ENCODE measurements around the gene RNASEH1. TPM values are rescaled to one million over a fixed set of nuclear protein-coding genes. Genes with fewer than 3 reads are reported as not detected.

The RNASEH1 gene
- total and polyA plus RNA-seq, 9 donors = 10.3 to 23.9 (median 16.8) TPM

DNA sequence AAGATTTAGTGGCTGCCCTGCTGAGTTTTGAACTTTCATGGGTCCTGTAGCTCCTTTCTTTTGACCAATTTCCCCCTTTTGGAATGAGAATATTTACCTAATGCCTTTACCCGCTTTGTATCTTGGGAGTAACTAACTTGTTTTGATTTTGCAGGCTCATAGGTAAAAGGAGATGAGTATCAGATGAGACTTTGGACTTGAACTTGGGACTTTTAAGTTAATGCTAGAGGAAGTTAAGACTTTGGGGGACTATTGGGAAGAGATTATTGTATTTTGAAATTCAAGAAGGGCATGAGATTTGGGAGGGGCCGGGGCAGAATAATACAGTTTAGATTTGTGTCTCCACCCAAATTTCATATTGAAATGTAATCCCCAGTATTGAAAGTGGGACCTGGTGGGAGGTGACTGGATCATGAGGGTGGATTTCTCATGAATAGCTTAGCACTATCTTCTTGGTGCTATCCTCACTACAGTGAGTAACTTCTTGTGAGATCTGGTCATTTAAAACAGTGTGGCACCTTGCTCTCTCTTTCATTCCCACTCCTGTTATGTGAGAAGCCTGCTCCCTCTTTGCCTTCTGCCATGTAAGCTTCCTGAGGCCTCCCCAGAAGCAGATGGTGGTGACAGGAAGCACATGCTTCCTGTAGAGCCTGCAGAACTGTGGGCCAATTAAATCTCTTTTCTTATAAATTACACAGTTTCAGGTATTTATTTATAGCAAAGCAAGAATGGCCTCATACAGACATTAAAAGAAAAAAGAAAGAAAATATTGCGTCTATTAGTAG lies 44.9 kb downstream of the RNASEH1 start:
- Histone ChIP-seq H3K27ac (no peak overlapping the region), H3K36me3 (no peaks in the 10 kb centered on the region), H3K4me3 (no peak overlapping the region), H3K9me3 (no peaks in the 10 kb centered on the region), H3K27me3 (no peaks in the 10 kb centered on the region), H3K4me1 (ENCODE audit: insufficient read depth) (no peaks in the 10 kb centered on the region)
- DNase-seq = no peak
- intact Hi-C loops (cut with DNase I) = no loop called here
- 98 to 99% (median 98%) methylated on average over 3 of the region's 3 CpGs for WGBS, 3 donors
- TF ChIP-seq, protein P1, sequence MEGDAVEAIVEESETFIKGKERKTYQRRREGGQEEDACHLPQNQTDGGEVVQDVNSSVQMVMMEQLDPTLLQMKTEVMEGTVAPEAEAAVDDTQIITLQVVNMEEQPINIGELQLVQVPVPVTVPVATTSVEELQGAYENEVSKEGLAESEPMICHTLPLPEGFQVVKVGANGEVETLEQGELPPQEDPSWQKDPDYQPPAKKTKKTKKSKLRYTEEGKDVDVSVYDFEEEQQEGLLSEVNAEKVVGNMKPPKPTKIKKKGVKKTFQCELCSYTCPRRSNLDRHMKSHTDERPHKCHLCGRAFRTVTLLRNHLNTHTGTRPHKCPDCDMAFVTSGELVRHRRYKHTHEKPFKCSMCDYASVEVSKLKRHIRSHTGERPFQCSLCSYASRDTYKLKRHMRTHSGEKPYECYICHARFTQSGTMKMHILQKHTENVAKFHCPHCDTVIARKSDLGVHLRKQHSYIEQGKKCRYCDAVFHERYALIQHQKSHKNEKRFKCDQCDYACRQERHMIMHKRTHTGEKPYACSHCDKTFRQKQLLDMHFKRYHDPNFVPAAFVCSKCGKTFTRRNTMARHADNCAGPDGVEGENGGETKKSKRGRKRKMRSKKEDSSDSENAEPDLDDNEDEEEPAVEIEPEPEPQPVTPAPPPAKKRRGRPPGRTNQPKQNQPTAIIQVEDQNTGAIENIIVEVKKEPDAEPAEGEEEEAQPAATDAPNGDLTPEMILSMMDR (IDR thresholded peaks at IDR 0.05) = no peak
- TF ChIP-seq EP300 (IDR thresholded peaks at IDR 0.05) = no peak
- TF ChIP-seq POLR2A (IDR thresholded peaks at IDR 0.05) = no peak

DNA sequence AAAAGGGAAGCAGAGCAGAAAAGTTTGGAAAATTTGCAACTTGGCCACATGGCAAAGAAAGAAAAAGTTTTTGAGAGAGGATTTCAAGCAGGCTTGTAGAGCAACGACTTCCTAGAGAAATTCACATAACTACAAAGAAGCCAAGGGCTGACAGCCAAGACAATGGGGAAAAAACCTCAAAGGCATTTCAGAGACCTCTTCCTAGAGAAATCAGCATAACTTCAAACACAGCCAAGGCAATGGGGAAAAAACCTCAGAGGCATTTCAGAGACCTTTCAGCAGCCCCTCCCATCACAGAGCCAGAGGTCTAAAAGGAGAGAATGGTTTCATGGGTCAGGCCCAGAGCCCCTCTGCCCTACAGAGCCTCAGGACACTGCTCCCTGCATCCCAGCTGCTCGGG lies 46.0 kb downstream of the RNASEH1 start:
- TF ChIP-seq POLR2A (IDR thresholded peaks at IDR 0.05) (no peak), EP300 (IDR thresholded peaks at IDR 0.05) (no peak)
- TF ChIP-seq, protein P1 (IDR thresholded peaks at IDR 0.05) = no peak
- intact Hi-C loops (cut with DNase I) = no loop called here
- no peak overlapping the region for H3K4me3 ChIP-seq
- no peaks in the 10 kb centered on the region for H3K4me1 ChIP-seq (ENCODE audit: insufficient read depth)
- DNase-seq = no peak
- no peaks in the 10 kb centered on the region for H3K27me3 ChIP-seq
- no peaks in the 10 kb centered on the region for H3K36me3 ChIP-seq
- H3K27ac ChIP-seq = no peak overlapping the region
- 58 to 60% (median 60%) methylated on average over 2 of the region's 2 CpGs for WGBS, 3 donors
- H3K9me3 ChIP-seq = no peaks in the 10 kb centered on the region

DNA sequence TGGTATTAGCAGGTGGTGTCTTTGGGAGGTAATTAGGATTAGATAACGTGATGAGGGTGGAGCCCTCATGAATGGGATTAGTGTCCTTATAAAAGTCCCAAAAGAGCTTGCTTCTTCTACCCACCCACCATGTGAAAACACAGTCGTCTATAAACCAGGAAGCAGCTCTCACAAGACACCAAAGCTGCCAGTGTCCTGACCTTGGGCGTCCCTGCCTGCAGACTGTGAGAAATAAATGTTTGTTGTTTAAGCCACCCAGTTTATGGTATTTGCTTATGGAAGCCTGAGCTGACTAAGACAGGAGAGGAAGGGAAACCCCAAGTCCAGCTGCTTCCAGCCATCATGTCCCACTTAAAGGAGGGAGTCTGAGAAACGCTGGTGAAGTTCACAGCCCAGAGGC lies 52.4 kb downstream of the RNASEH1 start:
- DNase-seq = no peak
- WGBS, 3 donors = 37 to 57% (median 52%) methylated on average over 4 of the region's 4 CpGs
- H3K27me3 ChIP-seq = no peaks in the 10 kb centered on the region
- peaks cover 1% of the 10 kb centered on the region for H3K4me1 ChIP-seq (ENCODE audit: insufficient read depth)
- H3K36me3 ChIP-seq = no peaks in the 10 kb centered on the region
- TF ChIP-seq POLR2A (IDR thresholded peaks at IDR 0.05) (no peak), EP300 (IDR thresholded peaks at IDR 0.05) (no peak)
- TF ChIP-seq, protein P1 (IDR thresholded peaks at IDR 0.05) = no peak
- H3K4me3 ChIP-seq = no peak overlapping the region
- intact Hi-C loops (cut with DNase I) = no loop called here
- H3K27ac ChIP-seq = no peak overlapping the region
- H3K9me3 ChIP-seq = no peaks in the 10 kb centered on the region

DNA sequence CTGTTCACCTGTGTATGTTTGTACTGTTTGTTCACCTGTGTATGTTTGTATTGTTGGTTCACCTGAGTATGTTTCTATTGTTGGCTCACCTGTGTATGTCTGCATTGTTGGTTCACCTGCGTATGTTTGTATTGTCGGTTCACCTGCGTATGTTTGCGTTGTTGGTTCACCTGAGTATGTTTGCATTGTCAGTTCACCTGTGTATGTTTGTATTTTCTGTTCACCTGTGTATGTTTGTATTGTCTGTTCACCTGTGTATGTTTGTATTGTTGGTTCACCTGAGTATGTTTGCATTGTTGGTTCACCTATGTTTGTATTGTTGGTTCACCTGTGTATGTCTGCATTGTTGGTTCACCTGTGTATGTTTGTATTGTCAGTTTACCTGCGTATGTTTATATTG lies 53.4 kb downstream of the RNASEH1 start:
- TF ChIP-seq EP300 (IDR thresholded peaks at IDR 0.05) (no peak), POLR2A (IDR thresholded peaks at IDR 0.05) (no peak)
- TF ChIP-seq, protein P1 (IDR thresholded peaks at IDR 0.05) = no peak
- H3K9me3 ChIP-seq = no peaks in the 10 kb centered on the region
- H3K27me3 ChIP-seq = no peaks in the 10 kb centered on the region
- WGBS, 3 donors = 92 to 96% (median 92%) methylated on average over 5 of the region's 5 CpGs
- H3K4me1 ChIP-seq (ENCODE audit: insufficient read depth) = peaks cover 1% of the 10 kb centered on the region
- intact Hi-C loops (cut with DNase I) = no loop called here
- no peak overlapping the region for H3K4me3 ChIP-seq
- no peak overlapping the region for H3K27ac ChIP-seq
- H3K36me3 ChIP-seq = no peaks in the 10 kb centered on the region
- no peak for DNase-seq

All from ovary (tissue), 9 donors.